Fibroblast of the conjunctiva (primary cell): ENCODE results near the gene EPS8L1.
"Not testable (repeated sequence)": the region's sequence is repeated elsewhere in the genome, so short reads cannot be mapped to it uniquely, and the experiment has no call there.

Experiments used
- DNase-seq: peaks from one replicate; pipeline ENCODE4 v3.0.0-alpha.2; 2010; ENCODE audit warnings: low read depth

Gene EPS8L1

DNA sequence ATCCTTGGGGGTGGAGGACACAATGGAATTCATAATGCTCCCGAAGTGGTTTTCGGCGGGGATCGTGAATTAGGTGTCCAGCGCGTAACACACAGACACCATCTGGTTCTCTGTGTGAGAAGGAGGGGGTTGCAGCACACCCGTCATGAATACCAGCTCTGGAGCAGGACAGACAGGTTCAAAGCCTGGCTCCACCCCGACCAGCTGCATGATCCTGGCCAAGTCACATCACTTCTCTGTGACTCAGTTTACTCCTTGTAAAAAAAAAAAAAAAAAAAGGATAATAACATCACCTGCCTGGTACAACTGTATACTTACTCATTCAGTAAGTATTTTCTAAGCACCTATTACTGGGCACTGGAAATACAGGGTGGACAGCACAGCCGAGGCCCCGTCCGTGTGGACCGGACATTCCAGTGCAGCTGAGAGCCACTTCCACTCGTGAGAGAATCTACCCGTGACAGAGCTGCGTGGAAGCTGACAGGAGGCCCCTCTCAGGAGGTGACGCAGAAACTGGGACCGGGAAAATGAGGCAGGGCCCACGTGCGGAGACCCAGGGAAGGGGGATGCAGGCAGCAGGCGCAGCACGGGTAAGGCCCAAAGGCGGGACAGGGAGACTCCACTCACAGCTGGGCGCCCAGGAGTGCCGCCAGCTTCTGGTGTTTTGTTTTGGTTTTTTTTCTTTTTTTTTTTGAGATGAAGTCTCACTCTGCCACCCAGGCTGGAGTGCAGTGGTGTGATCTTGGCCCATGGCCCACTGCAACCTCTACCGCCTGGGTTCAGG, 24.7 kb upstream of the EPS8L1 start:
- DNase-seq: no peak

GRCh38 chr19:55053735-55054134, 21.9 kb upstream of the EPS8L1 start:
- no peak for DNase-seq

DNA sequence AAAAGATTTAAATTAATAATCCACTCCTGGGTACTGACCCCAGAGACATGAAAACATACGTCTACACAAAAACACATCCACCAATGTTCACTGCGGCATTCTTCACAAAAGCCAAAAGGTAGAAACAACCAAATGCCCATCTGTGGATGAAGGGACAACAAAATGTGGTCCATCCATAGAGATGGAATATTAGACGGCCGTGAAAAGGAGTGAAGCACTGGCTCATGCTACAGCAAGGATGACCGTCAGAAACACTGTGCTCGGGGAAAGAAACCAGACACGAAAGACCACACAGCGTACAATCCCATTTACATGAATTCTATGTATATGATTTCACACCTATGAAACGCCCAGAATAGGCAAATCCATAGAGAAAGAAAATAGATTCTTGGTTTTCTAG, 18.8 kb upstream of the EPS8L1 start:
- DNase-seq: no peak

- DNase-seq: no peak
Observed at GRCh38 chr19:55058781-55059610, 16.7 kb upstream of the EPS8L1 start.

DNA sequence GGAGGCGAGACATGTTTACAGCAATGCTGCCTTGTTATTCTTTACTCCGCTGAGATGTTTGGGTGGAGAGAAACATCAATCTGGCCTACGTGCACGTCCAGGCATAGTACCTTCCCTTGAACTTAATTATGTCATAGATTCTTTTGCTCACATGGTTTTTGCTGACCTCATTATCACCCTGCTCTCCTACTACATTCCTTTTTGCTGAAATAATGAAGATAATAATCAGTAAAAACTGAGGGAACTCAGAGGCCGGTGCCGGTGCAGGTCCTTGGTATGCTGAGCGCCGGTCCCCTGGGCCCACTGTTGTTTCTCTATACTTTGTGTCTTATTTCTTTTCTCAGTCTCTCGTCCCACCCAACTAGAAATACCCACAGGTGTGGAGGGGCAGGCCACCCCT, 15.4 kb upstream of the EPS8L1 start:
- DNase-seq: not testable (repeated sequence)

GRCh38 chr19:55062735-55063491, 12.8 kb upstream of the EPS8L1 start, which contains the start of gene RDH13:
RDH13 (minus strand) TSS chr19:55063148; CDS start chr19:55063032, 116 bp downstream.
- peak; percentile 94 for DNase-seq

GRCh38 chr19:55063492-55063843, 12.2 kb upstream of the EPS8L1 start:
- DNase-seq: no peak

DNA sequence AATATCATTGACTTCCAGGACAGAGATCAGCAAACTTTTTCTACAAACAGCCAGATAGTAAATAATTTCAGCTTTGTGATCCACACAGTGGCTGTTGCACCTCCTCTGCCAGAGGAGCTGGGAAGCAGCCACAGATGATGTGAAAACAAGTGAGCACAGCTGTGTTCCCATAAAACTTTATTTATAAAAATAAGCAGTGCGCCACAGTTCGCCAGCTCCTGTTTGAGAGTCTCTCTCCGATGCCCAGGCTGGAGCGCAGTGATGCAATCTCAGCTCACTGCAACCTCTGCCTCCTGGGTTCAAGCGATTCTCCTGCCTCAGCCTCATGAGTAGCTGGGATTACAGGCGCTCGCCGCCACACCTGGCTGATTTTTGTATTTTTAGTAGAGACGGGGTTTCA, 10.2 kb upstream of the EPS8L1 start:
- not testable (repeated sequence) for DNase-seq

GRCh38 chr19:55066107-55066709, 9.5 kb upstream of the EPS8L1 start:
- no peak for DNase-seq

DNA sequence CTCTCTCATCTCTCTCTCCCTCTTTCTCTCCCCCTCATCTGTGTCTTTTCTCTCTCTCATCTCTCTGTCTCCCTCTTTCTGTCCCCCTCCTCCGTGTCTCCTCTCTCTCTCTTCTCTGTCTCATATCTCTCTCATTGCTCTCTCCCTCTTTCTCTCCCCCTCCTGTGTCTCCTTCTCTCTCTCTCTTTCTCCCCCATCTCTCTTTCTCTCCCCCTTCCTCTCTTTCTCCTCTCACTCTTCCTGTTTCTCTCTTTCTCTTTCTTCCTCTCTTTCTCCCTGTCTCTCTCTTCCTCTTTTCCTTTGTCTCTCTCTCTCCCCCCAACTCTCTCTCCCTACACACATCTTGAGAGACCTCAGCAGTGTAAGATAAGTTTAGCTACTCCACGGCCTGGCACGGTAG, 7.8 kb upstream of the EPS8L1 start:
- DNase-seq: no peak

DNA sequence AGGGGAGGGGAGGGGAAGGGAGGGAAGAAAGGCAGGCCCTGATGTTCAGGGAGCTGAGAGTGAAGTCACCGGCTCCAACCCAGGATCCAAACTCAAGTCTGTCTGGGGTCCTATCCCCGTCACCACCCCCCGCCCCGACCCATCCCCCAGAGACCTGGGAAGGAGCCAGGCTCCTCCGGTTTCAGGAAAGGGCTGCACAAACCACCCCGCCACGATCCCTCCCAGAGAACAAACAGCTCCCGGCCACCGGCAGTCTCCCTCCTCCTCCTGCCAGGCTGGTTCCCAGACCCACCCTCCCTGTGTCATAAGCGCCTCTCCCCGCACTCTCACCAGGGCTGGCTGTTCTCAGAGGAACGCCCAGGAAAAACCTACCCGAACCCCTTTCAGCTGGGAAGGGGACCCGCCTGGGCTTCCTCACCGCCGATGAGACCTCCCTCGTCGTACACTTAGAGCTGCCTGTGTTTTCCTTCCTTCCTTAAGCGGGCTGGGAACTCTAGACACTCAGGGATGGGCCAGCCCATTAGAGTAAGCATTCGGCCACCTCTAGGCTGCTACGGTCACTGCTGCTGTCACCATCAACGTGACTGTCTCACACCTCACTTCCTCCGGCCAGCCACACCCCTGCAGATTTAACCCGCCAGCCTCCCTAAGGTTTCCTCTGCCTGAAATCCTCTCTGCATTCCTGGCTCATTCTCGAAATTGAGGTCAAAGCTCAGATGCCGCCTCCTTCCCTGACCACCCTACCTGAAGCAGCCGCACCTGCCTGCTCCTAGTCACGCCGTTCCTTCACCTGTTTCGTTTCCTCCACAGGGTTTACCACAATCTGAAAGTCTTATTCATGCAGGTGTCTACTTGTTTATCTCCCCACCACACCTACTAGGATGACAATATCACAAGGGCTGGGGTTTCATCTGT, 6.5 kb upstream of the EPS8L1 start:
- DNase-seq: no peak

DNA sequence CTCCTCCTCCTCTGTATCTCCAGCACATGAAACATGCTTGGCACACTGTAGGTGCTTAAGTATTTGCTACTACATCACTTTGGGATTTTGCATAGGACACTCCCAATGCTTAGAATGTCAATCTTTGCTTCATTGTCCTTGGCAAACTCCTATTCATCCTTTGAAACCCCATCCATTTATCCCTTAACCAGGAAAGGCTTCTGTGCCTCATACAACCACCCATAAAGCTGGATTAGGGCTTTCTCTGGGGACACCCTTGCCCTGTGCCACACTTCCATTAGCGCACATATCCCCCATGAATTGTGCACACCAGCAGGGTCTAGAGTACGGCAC, 5.8 kb upstream of the EPS8L1 start:
- no peak for DNase-seq

GRCh38 chr19:55070466-55071128, 5.1 kb upstream of the EPS8L1 start:
- DNase-seq: no peak

DNA sequence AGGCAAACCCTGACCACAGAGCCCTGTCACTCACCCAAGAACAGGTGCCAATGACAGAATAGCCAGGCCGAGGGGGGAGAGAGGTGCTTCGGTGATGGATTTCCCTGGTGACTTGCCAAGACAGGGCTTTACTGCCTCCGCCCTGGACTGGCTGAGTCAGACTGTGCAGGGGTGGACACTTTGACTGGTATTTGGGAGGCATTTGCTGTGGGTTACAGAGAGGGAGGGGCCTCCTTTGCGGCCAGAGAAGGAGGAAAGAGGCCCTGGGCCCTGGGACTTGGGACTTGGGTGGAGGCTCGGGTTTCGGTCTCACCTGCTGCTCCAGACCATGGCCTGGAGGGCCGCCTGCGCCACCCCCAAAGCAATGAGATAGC, 4.6 kb upstream of the EPS8L1 start:
- DNase-seq: peak; percentile 64

- DNase-seq: no peak
Observed at GRCh38 chr19:55071913-55072312, 3.8 kb upstream of the EPS8L1 start.

- no peak for DNase-seq
Observed at GRCh38 chr19:55076321-55076720, 652 bp downstream of the EPS8L1 start.

DNA sequence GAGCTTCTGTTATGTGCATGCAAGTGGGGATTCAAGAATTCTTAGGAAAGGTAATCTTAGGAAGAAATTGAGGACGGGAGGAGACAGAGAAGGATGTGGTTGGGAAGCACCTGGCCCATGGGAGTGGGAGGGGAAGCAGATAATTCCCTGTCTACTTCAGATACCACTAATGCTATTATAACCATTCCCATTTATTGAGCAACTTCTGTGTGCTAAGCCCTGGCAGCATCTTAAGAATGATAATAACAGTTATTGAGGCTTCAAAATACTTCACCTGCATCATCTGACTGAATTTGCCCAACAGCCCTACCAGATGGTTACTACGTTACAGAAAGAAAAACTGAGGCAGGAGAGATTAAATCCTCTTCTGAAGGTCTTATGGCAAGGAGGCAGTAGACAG, 1.4 kb downstream of the EPS8L1 start:
- DNase-seq: no peak

- no peak for DNase-seq
Observed at GRCh38 chr19:55078996-55079395, 3.3 kb downstream of the EPS8L1 start.

DNA sequence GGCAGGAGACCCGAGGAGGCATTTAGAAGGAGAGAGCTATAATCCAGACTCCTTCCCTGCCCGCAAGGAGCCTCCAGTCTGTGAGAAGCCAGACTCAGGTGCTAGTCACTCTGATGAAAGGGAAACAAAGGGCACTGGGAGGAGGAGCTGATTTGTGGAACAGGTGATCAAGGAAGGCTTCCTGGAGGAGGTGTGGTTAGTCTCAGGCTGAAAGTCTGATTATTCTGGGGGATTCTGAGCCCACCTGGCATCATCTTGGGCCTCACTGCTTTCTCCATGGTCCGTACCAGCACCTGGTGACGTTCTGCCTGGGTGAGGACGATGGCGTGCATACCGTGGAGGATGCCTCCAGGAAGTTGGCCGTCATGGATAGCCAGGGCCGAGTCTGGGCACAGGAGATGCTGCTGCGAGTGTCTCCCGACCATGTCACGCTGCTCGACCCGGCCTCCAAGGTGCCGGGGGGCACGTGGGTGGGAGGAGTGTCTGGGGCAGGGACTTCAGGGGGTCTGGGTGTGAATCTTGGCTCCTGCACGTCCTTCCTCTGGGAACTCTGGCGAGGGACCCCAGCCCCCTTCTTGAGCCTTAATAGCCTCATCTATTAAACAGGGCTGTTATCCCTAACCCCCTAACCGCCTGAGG, 3.9 kb downstream of the EPS8L1 start:
- DNase-seq: no peak
